ENCODE measurements around the gene C1GALT1. TPM values are rescaled to one million over a fixed set of nuclear protein-coding genes. Genes with fewer than 3 reads are reported as not detected.
A peak's percentile ranks its signal among the peaks of the same experiment; 100 is the strongest.

Gene C1GALT1
- total and polyA plus RNA-seq, 2 experiments from 2014 or later: 58.2 to 203 TPM

GRCh38 chr7:7209412-7210050 lies 27.2 kb downstream of the C1GALT1 start (continued):
- TF ChIP-seq NANOG (IDR thresholded peaks at IDR 0.05; ENCODE audit: borderline replicate concordance): no peak
- TF ChIP-seq CREB1 (CRISPR knock-in tag; IDR thresholded peaks at IDR 0.05; ENCODE audit: low read depth): no peak
- no peak for TF ChIP-seq EZH2phosphoT487 (IDR thresholded peaks at IDR 0.05; ENCODE audit: unreplicated experiment)

- Histone ChIP-seq H3K27ac (ENCODE audit: low read depth) (peak overlapping the region; percentile 99), H2AFZ (no peak overlapping the region), H3K4me3 (peak overlapping the region; percentile 33), H3K79me2 (replicated peaks; ENCODE audit: insufficient read depth) (peaks cover 86% of the 10 kb centered on the region), H3K4me2 (peak overlapping the region; percentile 61), H3F3A (replicated peaks; ENCODE audit: low read depth) (no peaks in the 10 kb centered on the region; the same call in 1 of the 2 replicates), H3K27me3 (ENCODE audit: insufficient read depth) (no peaks in the 10 kb centered on the region), H4K20me1 (replicated peaks; ENCODE audit: insufficient read depth) (no peaks in the 10 kb centered on the region), H3K4me1 (ENCODE audit: insufficient read depth) (peaks cover 66% of the 10 kb centered on the region), H3K36me3 (ENCODE audit: insufficient read depth) (no peaks in the 10 kb centered on the region), H3K9me2 (ENCODE audit: insufficient read depth) (no peaks in the 10 kb centered on the region)
- TF ChIP-seq EZH2 (IDR thresholded peaks at IDR 0.05; ENCODE audit: low read depth, unreplicated experiment) (no peak), NANOG (IDR thresholded peaks at IDR 0.05; ENCODE audit: borderline replicate concordance) (peak; percentile 73), POLR2AphosphoS5 (IDR thresholded peaks at IDR 0.05; ENCODE audit: low read depth) (peak; percentile 63), EZH2phosphoT487 (IDR thresholded peaks at IDR 0.05; ENCODE audit: unreplicated experiment) (no peak), ZNF331 (CRISPR knock-in tag; IDR thresholded peaks at IDR 0.05; ENCODE audit: low read depth) (no peak), ZNF462 (CRISPR knock-in tag; IDR thresholded peaks at IDR 0.05) (peak; percentile 57; the same call in 1 of the 2 replicates), CREB1 (CRISPR knock-in tag; IDR thresholded peaks at IDR 0.05; ENCODE audit: low read depth) (peak; percentile 78)
- peak; percentile 91 for ATAC-seq
- Mint-ChIP-seq H3K27ac (peak overlapping the region; percentile 99), H3K36me3 (ENCODE audit: low read depth) (peaks cover 19% of the 10 kb centered on the region), H3K4me1 (peaks cover 80% of the 10 kb centered on the region), H3K27me3 (ENCODE audit: insufficient read depth, low read depth, poor library complexity) (peaks cover 7% of the 10 kb centered on the region), H3K9me3 (no peaks in the 10 kb centered on the region), H3K4me3 (peak overlapping the region; percentile 54)
- DNase-seq (ENCODE audit: low spot score): peak; percentile 98
These were observed 28.3 kb downstream of the C1GALT1 start for GRCh38 chr7:7210475-7211237.
